Kidney (tissue), 14 donors: ENCODE measurements around the gene FMO4. TPM values are rescaled to one million over a fixed set of nuclear protein-coding genes. Genes with fewer than 3 reads are reported as not detected.

Experiments
- DNase-seq, 5 donors: peaks; one replicate each; pipeline ENCODE4 v3.0.0-alpha.2; 2013 to 2020
- FAIRE-seq: peaks from 2 replicates; lab custom pipeline; 2012; peaks lifted over from hg19 to GRCh38; lab: Jason Lieb, UNC
- H3K27ac ChIP-seq, 2 donors: one replicate each; pipeline ENCODE4 v1.7.0; 2013; ENCODE audit warnings: low read depth in 2 of 2, low read length in 2 of 2, inconsistent platforms in 1 of 2
- H3K27me3 ChIP-seq: one replicate; pipeline ENCODE4 v1.7.1; 2013; ENCODE audit warnings: low read length, inconsistent platforms; ENCODE audit not compliant: control insufficient read depth, insufficient read depth
- H3K36me3 ChIP-seq, 3 donors: one replicate each; pipeline versions ENCODE4 v1.7.0 to v1.7.1; 2013; ENCODE audit warnings: low read length in 3 of 3, control low read depth in 1 of 3, inconsistent platforms in 1 of 3; ENCODE audit not compliant: insufficient read depth in 3 of 3, control insufficient read depth in 2 of 3
- H3K4me1 ChIP-seq, 3 donors: one replicate each; pipeline versions ENCODE4 v1.7.0 to v1.7.1; 2013; ENCODE audit warnings: low read length in 3 of 3, inconsistent platforms in 1 of 3, low read depth in 1 of 3; ENCODE audit not compliant: control insufficient read depth in 2 of 3, insufficient read depth in 2 of 3
- H3K4me3 ChIP-seq, 3 donors: one replicate each; pipeline versions ENCODE4 v1.7.0 to v1.8.1; 2013; ENCODE audit warnings: low read length in 3 of 3, control low read depth in 1 of 3, inconsistent platforms in 1 of 3
- H3K9ac ChIP-seq, 3 donors: one replicate each; pipeline versions ENCODE4 v1.7.0 to v1.7.1; 2013; ENCODE audit warnings: low read length in 3 of 3, control low read depth in 1 of 3, inconsistent platforms in 1 of 3
- H3K9me3 ChIP-seq, 3 donors: one replicate each; pipeline versions ENCODE4 v1.7.0 to v1.7.1; 2013; ENCODE audit warnings: low read length in 3 of 3, control low read depth in 1 of 3, inconsistent platforms in 1 of 3; ENCODE audit not compliant: control insufficient read depth in 2 of 3, insufficient read depth in 1 of 3
- CTCF ChIP-seq: IDR thresholded peaks from 3 replicates; pipeline ENCODE4 v1.5.1; 2012; ENCODE audit warnings: mild to moderate bottlenecking, moderate library complexity, borderline replicate concordance; ENCODE audit not compliant: insufficient read depth; ENCODE audit errors: extremely low read depth
- intact Hi-C: fragments of 100-400 bp; cut with DNase I; formaldehyde crosslinking; loops from one replicate; pipeline ENCODE4 v1.11.1; 2022
- polyA plus RNA-seq: library from polyadenylated mRNA; stranded (reverse); fragments of 350-450 nt; fragmentation: Illumina TruSeq; extraction: RNeasy Lipid Tissue Mini Kit (QIAGEN cat#74804); gene quantifications from one replicate; pipeline ENCODE4 v1.2.3, GENCODE V29; 2014; ENCODE audit warnings: low read depth, low replicate concordance; ENCODE audit not compliant: insufficient read depth
- total RNA-seq: library from RNA; stranded (reverse); fragmentation: NEBNext Ultra II Directional; extraction: Animal tissue kit (Norgen Biotek cat#: 25700); gene quantifications from one replicate; pipeline ENCODE4 v1.2.1, GENCODE V29; 2021
- donor health status: control.
- donor health status: control.
- donor health status: control.
- donor health status: control.
- donor health status: control.
- donor health status: DM: yes; HTN: yes; CAD: no.
- donor health status: Normal renal cell carcinoma (clear cell type).

Gene FMO4
- total and polyA plus RNA-seq, 2 donors from 2014 or later: 10.6 to 25.8 TPM

DNA sequence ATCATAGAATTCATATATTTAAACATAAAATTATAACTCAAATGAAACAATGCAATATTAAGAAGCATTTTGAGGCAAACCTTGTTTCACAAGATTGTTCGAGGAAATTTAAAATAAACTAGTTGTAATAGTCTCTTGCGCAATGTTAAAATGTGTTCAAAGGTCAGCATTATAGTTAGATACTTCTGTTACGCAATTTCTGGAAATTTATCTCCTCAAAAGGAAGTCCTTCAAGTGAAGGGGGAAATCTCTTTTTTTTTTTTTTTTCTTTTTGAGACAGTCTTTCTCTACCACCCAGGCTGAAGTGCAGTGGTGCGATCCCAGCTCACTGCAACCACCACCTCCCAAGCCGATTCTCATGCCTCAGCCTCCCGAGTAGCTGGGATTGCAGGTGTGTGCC is 52.1 kb downstream of the FMO4 start:
- no peaks in the 10 kb centered on the region for H3K27me3 ChIP-seq
- no peak overlapping the region for H3K9ac ChIP-seq
- H3K4me1 ChIP-seq: peaks cover 0 to 6% (median 4%) of the 10 kb centered on the region in 3 donors
- H3K36me3 ChIP-seq: no peaks in the 10 kb centered on the region
- H3K4me3 ChIP-seq: no peak overlapping the region
- intact Hi-C loops: no loop called here
- TF ChIP-seq CTCF: no peak
- FAIRE-seq (no peak), DNase-seq (no peak)
- H3K27ac ChIP-seq: no peak overlapping the region
- no peaks in the 10 kb centered on the region for H3K9me3 ChIP-seq

- Histone ChIP-seq H3K9me3 (no peaks in the 10 kb centered on the region), H3K4me3 (no peak overlapping the region), H3K36me3 (no peaks in the 10 kb centered on the region), H3K9ac (no peak overlapping the region), H3K27ac (no peak overlapping the region), H3K4me1 (peaks cover 0 to 6% (median 4%) of the 10 kb centered on the region in 3 donors), H3K27me3 (no peaks in the 10 kb centered on the region)
- DNase-seq: peak in 2 of 5 donors; percentile 40 to 50
- intact Hi-C loops: no loop called here
- TF ChIP-seq CTCF: no peak
- FAIRE-seq: no peak
Measured at GRCh38 chr1:171366816-171367215, 52.8 kb downstream of the FMO4 start.

GRCh38 chr1:171367436-171367835 is 53.5 kb downstream of the FMO4 start:
- H3K4me3 ChIP-seq: no peak overlapping the region
- no peaks in the 10 kb centered on the region for H3K9me3 ChIP-seq
- no peaks in the 10 kb centered on the region for H3K27me3 ChIP-seq
- H3K4me1 ChIP-seq: peaks cover 0 to 6% (median 4%) of the 10 kb centered on the region in 3 donors
- intact Hi-C loops: no loop called here
- no peak overlapping the region for H3K9ac ChIP-seq
- FAIRE-seq: no peak
- no peak for DNase-seq
- TF ChIP-seq CTCF: no peak
- H3K27ac ChIP-seq: no peak overlapping the region
- no peaks in the 10 kb centered on the region for H3K36me3 ChIP-seq
